Measurements from ENCODE around the gene TCF12.

- TF ChIP-seq CTCF (IDR thresholded peaks at IDR 0.05) (no peak), POLR2AphosphoS5 (IDR thresholded peaks at IDR 0.05) (no peak), POLR2A (IDR thresholded peaks at IDR 0.05) (no peak)
Observed at GRCh38 chr15:57061281-57061680, 142.8 kb downstream of the TCF12 start.
